Measurements from ENCODE around the gene AVPI1. TPM values are rescaled to one million over a fixed set of nuclear protein-coding genes. Genes with fewer than 3 reads are reported as not detected.

Gene AVPI1
- total and polyA plus RNA-seq, 10 of the 15 experiments (the other 5 are each of a cell fraction or from before 2014, with no cell fraction given), result 0.08 to 1.4 (median 0.84) TPM

DNA sequence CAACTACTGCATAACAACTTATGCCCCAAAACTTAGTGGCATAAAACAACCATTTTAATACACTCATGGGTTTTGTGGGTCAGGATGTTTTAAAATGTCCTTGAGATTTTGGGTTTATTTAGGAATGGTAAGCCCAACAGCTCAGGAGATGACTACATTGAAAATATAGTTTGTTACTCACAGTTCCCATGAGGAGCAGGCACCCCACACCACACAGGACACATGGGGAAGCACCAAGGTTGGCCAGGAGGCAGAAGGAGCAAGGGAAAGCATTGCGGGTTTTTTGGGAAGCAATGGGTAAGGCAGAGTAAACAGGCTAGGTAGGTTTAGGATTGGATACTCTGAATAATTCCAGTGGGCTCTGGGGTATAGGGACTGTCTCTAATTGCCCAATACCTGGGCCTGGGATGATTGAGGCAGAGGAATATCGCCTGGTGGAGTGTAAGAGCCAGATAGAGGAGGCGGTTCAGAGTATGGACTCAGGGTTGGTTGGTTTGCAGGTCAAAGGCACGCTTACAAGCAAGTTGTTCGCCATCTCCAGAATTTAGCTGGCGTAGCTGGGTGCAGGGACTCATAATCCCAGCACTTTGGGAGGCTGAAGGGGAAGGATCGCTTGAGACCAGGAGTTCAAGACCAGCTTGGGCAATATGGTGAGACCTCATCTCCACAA is 16.5 kb upstream of the AVPI1 start:
- Histone ChIP-seq H4K20me1 (ENCODE audit: control insufficient read depth, insufficient read depth) (no peaks in the 10 kb centered on the region), H2AFZ (ENCODE audit: control insufficient read depth, low read depth, low read length) (no peak overlapping the region), H3K27me3 (replicated peaks in 1 of 2; ENCODE audit: control insufficient read depth in 2 of 2, insufficient read depth in 2 of 2, low read length in 1 of 2) (no peaks in the 10 kb centered on the region; a peak in 2 of 4 replicates), H3K79me2 (ENCODE audit: control insufficient read depth, insufficient read depth, low read length) (no peaks in the 10 kb centered on the region), H3K4me1 (ENCODE audit: control insufficient read depth, insufficient read depth, low read length) (0 out of 2 replicates have a peak, but pooled peaks cover 3% of the 10 kb centered on the region), H3K9ac (ENCODE audit: control insufficient read depth, insufficient read depth, low read length) (no peak overlapping the region), H3K9me3 (replicated peaks; ENCODE audit: control insufficient read depth, insufficient read depth, low read length) (no peaks in the 10 kb centered on the region), H3K27ac (ENCODE audit: control insufficient read depth, insufficient read depth) (no peak overlapping the region), H3K4me2 (ENCODE audit: control insufficient read depth, insufficient read depth) (no peak overlapping the region), H3K4me3 (no peak overlapping the region), H3K36me3 (ENCODE audit: control insufficient read depth in 2 of 2, insufficient read depth in 2 of 2, low read length in 1 of 2) (no peaks in the 10 kb centered on the region)
- ChIA-PET SMC1A (ENCODE audit: uncharacterized antibody, unreplicated experiment) (interaction anchor here (1.1 to 6.4 kb wide), 6 partner anchors 9 to 131 kb away, joined by 3 to 38 read pairs (median 4); partner anchors contain the start of genes ANKRD2 and AVPI1), POLR2A (interaction anchor here (1.1 kb wide), 1 partner anchor 33 kb away, joined by 3 read pairs; the partner anchor contains the start of gene ZFYVE27), CTCF (interaction anchor here (1.7 to 14.9 kb wide), 6 partner anchors 9 to 1300 kb away, joined by 4 to 416 read pairs (median 40); partner anchors contain the start of genes AVPI1, MARVELD1 and ZFYVE27), RAD21 (ENCODE audit: unreplicated experiment) (interaction anchor here (0.9 to 3.9 kb wide), 5 partner anchors 16 to 32 kb away, joined by 3 to 24 read pairs (median 4); partner anchors contain the start of gene AVPI1)
- FAIRE-seq, result no peak
- ATAC-seq, result no peak
- WGBS (ENCODE audit: insufficient coverage, insufficient replicate concordance, low lambda C conversion rate, missing lambda C conversion rate), result 40% methylated on average over 7 of the region's 7 CpGs
- BruUV-seq (replicated peaks), result no TSS peak
- TF ChIP-seq ATF7 (IDR thresholded peaks at IDR 0.05; ENCODE audit: low read depth) (no peak), CREB1 (IDR thresholded peaks at IDR 0.05; ENCODE audit: low read depth) (no peak), IKZF1 (conservative IDR thresholded peaks at IDR 0.05) (no peak), BCL11A (IDR thresholded peaks at IDR 0.05; ENCODE audit: low read depth, low read length) (no peak), SMC3 (IDR thresholded peaks at IDR 0.05; ENCODE audit: borderline replicate concordance, low read length) (no peak), IKZF2 (IDR thresholded peaks at IDR 0.05) (no peak), ZSCAN29 (IDR thresholded peaks at IDR 0.05) (no peak), NBN (IDR thresholded peaks at IDR 0.05) (no peak), TCF3 (IDR thresholded peaks at IDR 0.05; ENCODE audit: borderline replicate concordance, insufficient read depth, low read depth, low read length) (no peak), TCF7 (IDR thresholded peaks at IDR 0.05; ENCODE audit: borderline replicate concordance) (no peak)
- TF ChIP-seq, protein P1, sequence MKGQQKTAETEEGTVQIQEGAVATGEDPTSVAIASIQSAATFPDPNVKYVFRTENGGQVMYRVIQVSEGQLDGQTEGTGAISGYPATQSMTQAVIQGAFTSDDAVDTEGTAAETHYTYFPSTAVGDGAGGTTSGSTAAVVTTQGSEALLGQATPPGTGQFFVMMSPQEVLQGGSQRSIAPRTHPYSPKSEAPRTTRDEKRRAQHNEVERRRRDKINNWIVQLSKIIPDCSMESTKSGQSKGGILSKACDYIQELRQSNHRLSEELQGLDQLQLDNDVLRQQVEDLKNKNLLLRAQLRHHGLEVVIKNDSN (IDR thresholded peaks at IDR 0.05; ENCODE audit: borderline replicate concordance, extremely low read length, insufficient read depth, low read depth, low read length), result no peak
- TF ChIP-seq, protein P2, sequence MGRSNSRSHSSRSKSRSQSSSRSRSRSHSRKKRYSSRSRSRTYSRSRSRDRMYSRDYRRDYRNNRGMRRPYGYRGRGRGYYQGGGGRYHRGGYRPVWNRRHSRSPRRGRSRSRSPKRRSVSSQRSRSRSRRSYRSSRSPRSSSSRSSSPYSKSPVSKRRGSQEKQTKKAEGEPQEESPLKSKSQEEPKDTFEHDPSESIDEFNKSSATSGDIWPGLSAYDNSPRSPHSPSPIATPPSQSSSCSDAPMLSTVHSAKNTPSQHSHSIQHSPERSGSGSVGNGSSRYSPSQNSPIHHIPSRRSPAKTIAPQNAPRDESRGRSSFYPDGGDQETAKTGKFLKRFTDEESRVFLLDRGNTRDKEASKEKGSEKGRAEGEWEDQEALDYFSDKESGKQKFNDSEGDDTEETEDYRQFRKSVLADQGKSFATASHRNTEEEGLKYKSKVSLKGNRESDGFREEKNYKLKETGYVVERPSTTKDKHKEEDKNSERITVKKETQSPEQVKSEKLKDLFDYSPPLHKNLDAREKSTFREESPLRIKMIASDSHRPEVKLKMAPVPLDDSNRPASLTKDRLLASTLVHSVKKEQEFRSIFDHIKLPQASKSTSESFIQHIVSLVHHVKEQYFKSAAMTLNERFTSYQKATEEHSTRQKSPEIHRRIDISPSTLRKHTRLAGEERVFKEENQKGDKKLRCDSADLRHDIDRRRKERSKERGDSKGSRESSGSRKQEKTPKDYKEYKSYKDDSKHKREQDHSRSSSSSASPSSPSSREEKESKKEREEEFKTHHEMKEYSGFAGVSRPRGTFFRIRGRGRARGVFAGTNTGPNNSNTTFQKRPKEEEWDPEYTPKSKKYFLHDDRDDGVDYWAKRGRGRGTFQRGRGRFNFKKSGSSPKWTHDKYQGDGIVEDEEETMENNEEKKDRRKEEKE (IDR thresholded peaks at IDR 0.05), result no peak
- DNase-seq (ENCODE audit: low read depth, low spot score), result no peak
- in situ Hi-C loops (cut with MboI), result no loop called here
- intact Hi-C loops (cut with micrococcal nuclease; ENCODE audit: unreplicated experiment), result loop anchor here (10.0 kb wide), 1 partner anchor 341 kb away; no protein-coding TSS in a partner anchor
